Measurements from ENCODE around the gene PHF21B. TPM values are rescaled to one million over a fixed set of nuclear protein-coding genes. Genes with fewer than 3 reads are reported as not detected.

The PHF21B gene
- total RNA-seq, 4 donors from 2014 or later: 0.50 to 9.4 (median 1.8) TPM; not detected in 1

- no peak for TF ChIP-seq POLR2A (IDR thresholded peaks at IDR 0.05; ENCODE audit: low read depth)
- TF ChIP-seq EP300 (IDR thresholded peaks at IDR 0.05): no peak
- TF ChIP-seq, protein P1, sequence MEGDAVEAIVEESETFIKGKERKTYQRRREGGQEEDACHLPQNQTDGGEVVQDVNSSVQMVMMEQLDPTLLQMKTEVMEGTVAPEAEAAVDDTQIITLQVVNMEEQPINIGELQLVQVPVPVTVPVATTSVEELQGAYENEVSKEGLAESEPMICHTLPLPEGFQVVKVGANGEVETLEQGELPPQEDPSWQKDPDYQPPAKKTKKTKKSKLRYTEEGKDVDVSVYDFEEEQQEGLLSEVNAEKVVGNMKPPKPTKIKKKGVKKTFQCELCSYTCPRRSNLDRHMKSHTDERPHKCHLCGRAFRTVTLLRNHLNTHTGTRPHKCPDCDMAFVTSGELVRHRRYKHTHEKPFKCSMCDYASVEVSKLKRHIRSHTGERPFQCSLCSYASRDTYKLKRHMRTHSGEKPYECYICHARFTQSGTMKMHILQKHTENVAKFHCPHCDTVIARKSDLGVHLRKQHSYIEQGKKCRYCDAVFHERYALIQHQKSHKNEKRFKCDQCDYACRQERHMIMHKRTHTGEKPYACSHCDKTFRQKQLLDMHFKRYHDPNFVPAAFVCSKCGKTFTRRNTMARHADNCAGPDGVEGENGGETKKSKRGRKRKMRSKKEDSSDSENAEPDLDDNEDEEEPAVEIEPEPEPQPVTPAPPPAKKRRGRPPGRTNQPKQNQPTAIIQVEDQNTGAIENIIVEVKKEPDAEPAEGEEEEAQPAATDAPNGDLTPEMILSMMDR (IDR thresholded peaks at IDR 0.05): no peak
- no peak for TF ChIP-seq POLR2AphosphoS5 (IDR thresholded peaks at IDR 0.05)
- no peak overlapping the region for H3K27ac ChIP-seq (replicated peaks in 1 of 4)
- intact Hi-C loops (cut with DNase I): no loop called here
- no peak for DNase-seq (ENCODE audit: extremely low spot score)
- 90% methylated on average over 36 of the region's 46 CpGs for WGBS
- no peaks in the 10 kb centered on the region for H3K4me1 ChIP-seq
- no peaks in the 10 kb centered on the region for H3K27me3 ChIP-seq
- H3K9me3 ChIP-seq: peaks cover 0 to 4% (median under 1%) of the 10 kb centered on the region in 4 donors
- peaks cover 0 to 7% (median 0%) of the 10 kb centered on the region in 4 donors for H3K36me3 ChIP-seq
- no peak overlapping the region for H3K4me3 ChIP-seq
These were observed 93.2 kb downstream of the PHF21B start for GRCh38 chr22:44916281-44917231.

GRCh38 chr22:44915441-44915840, 94.4 kb downstream of the PHF21B start:
- intact Hi-C loops (cut with DNase I): no loop called here
- no peak for DNase-seq (ENCODE audit: extremely low spot score)
- WGBS: 85% methylated on average over 10 of the region's 10 CpGs
- TF ChIP-seq POLR2A (IDR thresholded peaks at IDR 0.05; ENCODE audit: low read depth) (no peak), POLR2AphosphoS5 (IDR thresholded peaks at IDR 0.05) (no peak), EP300 (IDR thresholded peaks at IDR 0.05) (no peak)
- TF ChIP-seq, protein P1 (IDR thresholded peaks at IDR 0.05): no peak
- Histone ChIP-seq H3K4me1 (no peaks in the 10 kb centered on the region), H3K4me3 (no peak overlapping the region), H3K27ac (replicated peaks in 1 of 4) (no peak overlapping the region), H3K27me3 (no peaks in the 10 kb centered on the region), H3K36me3 (peaks cover 0 to 7% (median 2%) of the 10 kb centered on the region in 4 donors), H3K9me3 (peaks cover 0 to 6% (median 0%) of the 10 kb centered on the region in 4 donors)

- H3K27ac ChIP-seq (replicated peaks in 1 of 4): no peak overlapping the region
- TF ChIP-seq POLR2AphosphoS5 (IDR thresholded peaks at IDR 0.05): no peak
- TF ChIP-seq POLR2A (IDR thresholded peaks at IDR 0.05; ENCODE audit: low read depth): no peak
- TF ChIP-seq, protein P1 (IDR thresholded peaks at IDR 0.05): no peak
- H3K4me3 ChIP-seq: no peak overlapping the region
- DNase-seq (ENCODE audit: extremely low spot score): no peak
- peaks cover 0 to 6% (median 0%) of the 10 kb centered on the region in 4 donors for H3K9me3 ChIP-seq
- no peaks in the 10 kb centered on the region for H3K4me1 ChIP-seq
- 95% methylated on average over 11 of the region's 13 CpGs for WGBS
- H3K27me3 ChIP-seq: no peaks in the 10 kb centered on the region
- intact Hi-C loops (cut with DNase I): no loop called here
- peaks cover 0 to 7% (median 2%) of the 10 kb centered on the region in 4 donors for H3K36me3 ChIP-seq
These were observed 95.6 kb downstream of the PHF21B start for GRCh38 chr22:44914026-44914721.

GRCh38 chr22:44913198-44913983, 96.4 kb downstream of the PHF21B start:
- H3K9me3 ChIP-seq: peaks cover 0 to 6% (median 0%) of the 10 kb centered on the region in 4 donors
- H3K4me3 ChIP-seq: no peak overlapping the region
- H3K4me1 ChIP-seq: no peaks in the 10 kb centered on the region
- TF ChIP-seq POLR2A (IDR thresholded peaks at IDR 0.05; ENCODE audit: low read depth) (no peak), POLR2AphosphoS5 (IDR thresholded peaks at IDR 0.05) (no peak), EP300 (IDR thresholded peaks at IDR 0.05) (no peak)
- TF ChIP-seq, protein P1 (IDR thresholded peaks at IDR 0.05): no peak
- no peak for DNase-seq (ENCODE audit: extremely low spot score)
- no peaks in the 10 kb centered on the region for H3K27me3 ChIP-seq
- WGBS: 96% methylated on average over 18 of the region's 24 CpGs
- H3K36me3 ChIP-seq: peaks cover 0 to 7% (median 2%) of the 10 kb centered on the region in 4 donors
- H3K27ac ChIP-seq (replicated peaks in 1 of 4): no peak overlapping the region
- intact Hi-C loops (cut with DNase I): no loop called here

All from esophagus muscularis mucosa (tissue), 4 donors.